GM12873 (cell line): ENCODE data around the gene MBTD1.

Experiments
- CTCF ChIP-seq: IDR thresholded peaks from 2 replicates; pipeline ENCODE4 v1.5.1; 2012; ENCODE audit warnings: low read depth, mild to moderate bottlenecking, moderate library complexity, low read length, control low read depth; ENCODE audit not compliant: insufficient read depth; ENCODE audit errors: missing control alignments

MBTD1 gene

GRCh38 chr17:51244041-51244440, 15.8 kb downstream of the MBTD1 start:
- no peak for TF ChIP-seq CTCF

GRCh38 chr17:51240275-51240674, 19.6 kb downstream of the MBTD1 start:
- TF ChIP-seq CTCF: no peak

GRCh38 chr17:51238255-51238887, 21.5 kb downstream of the MBTD1 start:
- no peak for TF ChIP-seq CTCF

DNA sequence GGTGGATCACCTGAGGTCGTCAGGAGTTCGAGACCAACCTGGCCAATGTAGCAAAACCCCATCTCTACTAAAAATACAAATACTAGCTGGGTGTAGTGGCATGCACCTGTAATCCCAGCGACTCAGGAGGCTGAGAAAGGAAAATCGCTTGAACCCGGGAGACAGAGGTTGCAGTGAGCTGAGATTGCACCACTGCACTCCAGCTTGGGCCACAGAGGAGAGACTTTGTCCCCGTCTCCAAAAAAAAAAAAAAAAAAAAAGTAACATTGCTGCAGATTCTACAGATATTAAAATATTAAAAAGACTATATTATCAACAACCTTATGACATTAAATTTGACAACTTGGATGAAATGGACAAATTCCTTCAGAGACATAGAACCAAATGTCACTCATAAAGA, 25.7 kb downstream of the MBTD1 start:
- no peak for TF ChIP-seq CTCF

DNA sequence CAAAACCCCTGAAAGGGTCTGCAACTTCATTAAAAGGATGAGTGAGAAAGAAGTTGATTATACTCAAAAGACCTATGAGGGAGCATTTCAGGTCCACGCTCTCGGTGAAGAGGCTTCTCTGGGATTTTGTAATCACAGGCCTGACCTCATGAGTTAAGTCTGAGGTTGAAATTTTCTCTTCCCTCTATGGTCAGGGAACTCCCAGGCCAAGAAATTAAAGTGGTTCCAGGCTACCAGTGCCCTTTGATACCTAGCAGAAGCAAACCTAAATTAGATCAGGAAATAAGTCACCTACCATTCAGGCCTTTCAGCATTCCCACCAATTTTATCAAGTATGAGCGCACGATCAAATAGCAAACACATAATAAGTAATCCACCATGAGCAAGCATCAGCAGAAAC, 27.9 kb downstream of the MBTD1 start:
- TF ChIP-seq CTCF: no peak

- TF ChIP-seq CTCF: no peak
Observed at GRCh38 chr17:51230306-51230705, 29.5 kb downstream of the MBTD1 start.

DNA sequence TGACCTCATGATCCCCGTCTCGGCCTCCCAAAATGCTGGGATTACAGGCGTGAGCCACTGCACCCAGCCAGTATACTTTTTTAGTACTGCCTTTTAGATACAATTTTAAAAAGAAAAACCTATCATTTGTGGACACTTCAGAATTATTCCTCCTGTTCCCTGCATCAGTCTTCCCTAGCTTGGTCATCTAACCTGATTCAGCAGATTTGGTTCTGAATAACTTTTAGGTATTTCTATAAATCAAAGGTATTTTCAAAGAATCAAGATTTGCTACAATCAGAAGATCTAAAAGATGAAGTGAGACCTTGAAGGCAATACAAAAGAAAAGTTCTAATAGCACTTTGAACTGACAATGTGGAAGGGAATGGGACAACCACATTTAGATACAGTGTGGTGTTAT, 30.0 kb downstream of the MBTD1 start:
- TF ChIP-seq CTCF: no peak

- TF ChIP-seq CTCF: no peak
Observed at GRCh38 chr17:51228161-51228560, 31.7 kb downstream of the MBTD1 start.
